Panc1 (cell line): ENCODE measurements around the gene P2RY8. TPM values are rescaled to one million over a fixed set of nuclear protein-coding genes. Genes with fewer than 3 reads are reported as not detected.
"Not testable (repeated sequence)": the region's sequence is repeated elsewhere in the genome, so short reads cannot be mapped to it uniquely, and the experiment has no call there.

Experiments used
- ATAC-seq: fragments of 200-7000 bp; cut with Tn5 transposase; 2 replicates; pipeline ENCODE4 v1.9.1; 2020; ENCODE audit warnings: mild to moderate bottlenecking, moderate library complexity
- BruUV-seq: library from RNA; stranded (reverse); fragments of 400-500 nt; replicated peaks from 2 replicates; lab custom pipeline; 2021; lab: Mats Ljungman, UMichigan
- CTCF ChIA-PET: fragments of 300-600 bp; sonication (Branson Sonifier 250); formaldehyde crosslinking; loops from one replicate; lab custom pipeline; 2022; ENCODE audit warnings: antibody characterized with exemption; lab: Charles Lee
- POLR2A ChIA-PET: fragments of 300-600 bp; sonication (Branson Sonifier 250); formaldehyde crosslinking; loops from one replicate; lab custom pipeline; 2022; ENCODE audit warnings: antibody characterized with exemption; lab: Charles Lee
- DNase-seq: peaks from one replicate; pipeline ENCODE4 v3.0.0-alpha.2; 2010; ENCODE audit warnings: low read depth, low spot score
- H3K27ac ChIP-seq: 2 replicates; pipeline ENCODE4 v1.5.1; 2011; ENCODE audit warnings: mild to moderate bottlenecking, low read length, inconsistent platforms
- H3K27me3 ChIP-seq: fragments of 200-500 bp; sonication (Bioruptor generic); 2 replicates; pipeline ENCODE4 v1.6.0; 2014; ENCODE audit warnings: low read length, inconsistent platforms; ENCODE audit not compliant: control insufficient read depth, insufficient read depth
- H3K36me3 ChIP-seq: fragments of 200-500 bp; sonication (Bioruptor generic); 2 replicates; pipeline ENCODE4 v1.5.1; 2014; ENCODE audit warnings: inconsistent platforms, mild to moderate bottlenecking, low read length, moderate library complexity; ENCODE audit not compliant: control insufficient read depth, insufficient read depth
- H3K4me1 ChIP-seq: 2 replicates; pipeline ENCODE4 v1.5.1; 2011; ENCODE audit warnings: inconsistent platforms, mild to moderate bottlenecking, low read length, moderate library complexity; ENCODE audit not compliant: control insufficient read depth, insufficient read depth
- H3K4me3 ChIP-seq, 2 experiments: 2 replicates each; pipeline ENCODE4 v1.5.1; 2011 to 2012; ENCODE audit warnings: low read depth in 2 of 2, low read length in 2 of 2, mild to moderate bottlenecking in 2 of 2, inconsistent platforms in 1 of 2, moderate library complexity in 1 of 2
- H3K9me3 ChIP-seq: fragments of 200-500 bp; sonication (Bioruptor generic); 2 replicates; pipeline ENCODE4 v1.5.1; 2014; ENCODE audit warnings: low read depth, mild to moderate bottlenecking, inconsistent platforms, low read length, moderate library complexity; ENCODE audit not compliant: control insufficient read depth, insufficient read depth
- CTCF ChIP-seq: fragments of 450-650 bp; IDR thresholded peaks from 2 replicates; pipeline ENCODE4 v1.5.1; 2017; ENCODE audit warnings: mild to moderate bottlenecking
- POLR2AphosphoS5 ChIP-seq: IDR thresholded peaks from 2 replicates; pipeline ENCODE4 v1.6.1; 2012; ENCODE audit warnings: mild to moderate bottlenecking, low read depth, low read length, moderate library complexity
- REST ChIP-seq, 2 experiments: IDR thresholded peaks; 2 replicates each; pipeline ENCODE4 v1.6.1; 2011 to 2012; ENCODE audit warnings: low read depth in 2 of 2, control low read depth in 1 of 2, low read length in 1 of 2, mild to moderate bottlenecking in 1 of 2, moderate library complexity in 1 of 2; ENCODE audit not compliant: insufficient read depth in 1 of 2
- SIN3A ChIP-seq: IDR thresholded peaks from 2 replicates; pipeline ENCODE4 v1.6.1; 2012; ENCODE audit warnings: low read depth, mild to moderate bottlenecking, low read length, moderate library complexity, borderline replicate concordance; ENCODE audit not compliant: insufficient read depth
- TCF7L2 ChIP-seq: IDR thresholded peaks from 2 replicates; pipeline ENCODE4 v1.6.1; 2011; ENCODE audit warnings: mild to moderate bottlenecking, low read depth, low read length, inconsistent platforms
- in situ Hi-C: cut with HindIII; loops from 2 replicates; pipeline ENCODE4 v1.10.0; 2016; ENCODE audit warnings: low sequenced_read_pairs, low pct_unique_long_range_greater_than_20kb
- intact Hi-C: fragments of 100-400 bp; cut with micrococcal nuclease; formaldehyde crosslinking; loops from one replicate; pipeline ENCODE4 v1.10.0; 2022; ENCODE audit not compliant: unreplicated experiment
- total RNA-seq: library from RNA; stranded (reverse); gene quantifications from one replicate; pipeline ENCODE4 v1.2.1, GENCODE V29; 2021; ENCODE audit not compliant: unreplicated experiment

P2RY8 gene
- total RNA-seq, 1 experiment from 2014 or later = 0.18 TPM

GRCh38 chrX:1524874-1525582, 12.0 kb downstream of the P2RY8 start:
- BruUV-seq = no TSS peak
- TF ChIP-seq REST (IDR thresholded peaks at IDR 0.05; ENCODE audit: insufficient read depth in 1 of 2, low read depth in 2 of 2, low read length in 1 of 2) (no peak), TCF7L2 (no peak), CTCF (no peak), SIN3A (no peak), POLR2AphosphoS5 (no peak)

GRCh38 chrX:1522905-1523304, 14.1 kb downstream of the P2RY8 start:
- H3K27me3 ChIP-seq, in situ Hi-C loops, intact Hi-C loops, H3K4me1 ChIP-seq, ATAC-seq, H3K27ac ChIP-seq, H3K4me3 ChIP-seq, DNase-seq, CTCF ChIA-PET, H3K36me3 ChIP-seq, H3K9me3 ChIP-seq, BruUV-seq, POLR2A ChIA-PET: not testable (repeated sequence)

More at GRCh38 chrX:1524874-1525582, 12.0 kb downstream of the P2RY8 start:
- H3K27me3 ChIP-seq = no peaks in the 10 kb centered on the region
- DNase-seq = no peak
- H3K9me3 ChIP-seq = no peaks in the 10 kb centered on the region
- H3K4me3 ChIP-seq = no peak overlapping the region
- CTCF ChIA-PET = no interaction called here
- H3K36me3 ChIP-seq = no peaks in the 10 kb centered on the region
- in situ Hi-C loops (no loop called here), intact Hi-C loops (no loop called here)
- H3K4me1 ChIP-seq = no peaks in the 10 kb centered on the region
- H3K27ac ChIP-seq = no peak overlapping the region
- no peak for ATAC-seq
- POLR2A ChIA-PET = no interaction called here

GRCh38 chrX:1521459-1521956, 15.5 kb downstream of the P2RY8 start:
- Histone ChIP-seq H3K4me1 (no peaks in the 10 kb centered on the region), H3K27ac (no peak overlapping the region), H3K27me3 (no peaks in the 10 kb centered on the region), H3K4me3 (no peak overlapping the region), H3K36me3 (no peaks in the 10 kb centered on the region), H3K9me3 (no peaks in the 10 kb centered on the region)
- DNase-seq (no peak), ATAC-seq (no peak)
- intact Hi-C loops = no loop called here
- in situ Hi-C loops = no loop called here
- POLR2A ChIA-PET = no interaction called here
- CTCF ChIA-PET = no interaction called here
- BruUV-seq = no TSS peak
- TF ChIP-seq TCF7L2 (no peak), POLR2AphosphoS5 (no peak), SIN3A (no peak), REST (IDR thresholded peaks at IDR 0.05; ENCODE audit: insufficient read depth in 1 of 2, low read depth in 2 of 2, low read length in 1 of 2) (no peak), CTCF (no peak)
